GM12878 (cell line): ENCODE measurements around the gene CFAP97. TPM values are rescaled to one million over a fixed set of nuclear protein-coding genes. Genes with fewer than 3 reads are reported as not detected.

Experiments used
- ATAC-seq: fragments of 200-7000 bp; cut with Tn5 transposase; 3 replicates; pipeline ENCODE4 v1.9.1; 2020; ENCODE audit warnings: mild to moderate bottlenecking, moderate library complexity
- BruUV-seq: library from RNA; stranded (reverse); fragments of 400-500 nt; replicated peaks from 2 replicates; lab custom pipeline; 2021; lab: Mats Ljungman, UMichigan
- CTCF ChIA-PET: fragments of 300-600 bp; sonication (Branson Sonifier 250); formaldehyde crosslinking; extraction: SDS; loops from one replicate; lab custom pipeline; 2021; ENCODE audit warnings: inconsistent platforms; lab: Yijun Ruan, JAX
- POLR2A ChIA-PET: fragments of 350-600 bp; formaldehyde crosslinking; extraction: SDS; loops from one replicate; lab custom pipeline; 2021; ENCODE audit warnings: inconsistent platforms; lab: Charles Lee
- RAD21 ChIA-PET: fragments of 300-600 bp; sonication (Branson Sonifier 250); formaldehyde crosslinking; loops from one replicate; lab custom pipeline; 2023; ENCODE audit warnings: antibody characterized with exemption; ENCODE audit not compliant: unreplicated experiment; lab: Charles Lee
- SMC1A ChIA-PET: fragments of 300-600 bp; sonication (Branson Sonifier 250); formaldehyde crosslinking; loops from one replicate; lab custom pipeline; 2023; ENCODE audit not compliant: unreplicated experiment, uncharacterized antibody; lab: Charles Lee
- DNase-seq: peaks from one replicate; pipeline ENCODE4 v3.0.0-alpha.2; 2011; ENCODE audit warnings: low read depth, low spot score
- FAIRE-seq: peaks from 3 replicates; lab custom pipeline; 2011; peaks lifted over from hg19 to GRCh38; lab: Jason Lieb, UNC
- H2AFZ ChIP-seq: 2 replicates; pipeline ENCODE4 v1.6.0; 2011; ENCODE audit warnings: low read depth, low read length, control low read depth; ENCODE audit not compliant: control insufficient read depth
- H3K27ac ChIP-seq: 2 replicates; pipeline ENCODE4 v1.5.1; 2011; ENCODE audit warnings: control low read depth; ENCODE audit not compliant: control insufficient read depth, insufficient read depth
- H3K27me3 ChIP-seq, 2 experiments: replicated peaks in 1 of 2; 2 replicates each; pipeline versions ENCODE4 v1.6.0 to v1.6.1; 2011; ENCODE audit warnings: low read length in 1 of 2; ENCODE audit not compliant: control insufficient read depth in 2 of 2, insufficient read depth in 2 of 2
- H3K36me3 ChIP-seq, 2 experiments: 2 replicates each; pipeline ENCODE4 v1.5.1; 2011; ENCODE audit warnings: low read length in 1 of 2; ENCODE audit not compliant: control insufficient read depth in 2 of 2, insufficient read depth in 2 of 2
- H3K4me1 ChIP-seq: 2 replicates; pipeline ENCODE4 v1.6.1; 2011; ENCODE audit warnings: mild to moderate bottlenecking, low read length, moderate library complexity, mixed read lengths; ENCODE audit not compliant: control insufficient read depth, insufficient read depth
- H3K4me2 ChIP-seq: 2 replicates; pipeline ENCODE4 v1.6.0; 2011; ENCODE audit warnings: control low read depth; ENCODE audit not compliant: control insufficient read depth, insufficient read depth
- H3K4me3 ChIP-seq: fragments of 200-600 bp; sonication (generic); 2 replicates; pipeline ENCODE4 v1.5.1; 2016
- H3K79me2 ChIP-seq: 2 replicates; pipeline ENCODE4 v1.6.0; 2011; ENCODE audit warnings: low read length; ENCODE audit not compliant: control insufficient read depth, insufficient read depth
- H3K9ac ChIP-seq: 2 replicates; pipeline ENCODE4 v1.8.0; 2011; ENCODE audit warnings: low read length, control low read depth, mixed read lengths; ENCODE audit not compliant: control insufficient read depth, insufficient read depth
- H3K9me3 ChIP-seq: replicated peaks from 3 replicates; pipeline ENCODE4 v1.5.1; 2011; ENCODE audit warnings: mild to moderate bottlenecking, low read length; ENCODE audit not compliant: control insufficient read depth, insufficient read depth
- H4K20me1 ChIP-seq: 2 replicates; pipeline ENCODE4 v1.6.0; 2011; ENCODE audit not compliant: control insufficient read depth, insufficient read depth
- BCL3 ChIP-seq: IDR thresholded peaks from 2 replicates; pipeline ENCODE4 v1.6.1; 2011; ENCODE audit warnings: borderline replicate concordance, low read depth, mild to moderate bottlenecking, moderate library complexity, low read length; ENCODE audit not compliant: insufficient read depth, poor library complexity, severe bottlenecking
- IRF5 ChIP-seq: fragments of 450-650 bp; IDR thresholded peaks from 2 replicates; pipeline ENCODE4 v1.6.1; 2017; ENCODE audit warnings: borderline replicate concordance
- MYB ChIP-seq: fragments of 150-350 bp; IDR thresholded peaks from 2 replicates; pipeline ENCODE4 v1.6.1; 2014; ENCODE audit warnings: mild to moderate bottlenecking, low read depth, low read length, borderline replicate concordance
- WGBS: methylation state at CpG from one replicate; pipeline ENCODE4 v1.1.6; 2016; ENCODE audit warnings: low lambda C conversion rate; ENCODE audit not compliant: insufficient replicate concordance, insufficient coverage; ENCODE audit errors: missing lambda C conversion rate; 5-methylcytosine and 5-hydroxymethylcytosine counted together
- in situ Hi-C: fragments of 300-500 bp; cut with MboI; formaldehyde crosslinking; loops from 9 replicates; pipeline ENCODE4 v1.14.3; 2018; ENCODE audit warnings: mixed read lengths
- intact Hi-C: fragments of 100-400 bp; cut with micrococcal nuclease; formaldehyde crosslinking; loops from one replicate; pipeline ENCODE4 v1.14.2; 2022; ENCODE audit not compliant: unreplicated experiment
- polyA plus RNA-seq, 11 experiments: library from polyadenylated mRNA; depleted of rRNA in 4 of 11; unstranded in 6 of 11; stranded (reverse) in 5 of 11; fragments of >200 nt; fragmentation: Nextera tagmentation in 4 of 11; fragmentation: Illumina TruSeq in 1 of 11; extraction: Ambion mirVana in 4 of 11; extraction: Trizol in 1 of 11; gene quantifications; 1 replicate in 1 of 11; 2 replicates in 10 of 11; pipeline versions ENCODE4 v1.2.1 to v1.2.3, GENCODE V29; 2011 to 2016; ENCODE audit warnings: inconsistent platforms in 2 of 11, missing spikeins in 2 of 11, low read depth in 1 of 11
- total RNA-seq, 4 experiments: library from RNA; depleted of rRNA in 3 of 4; stranded (reverse); fragments of >200 nt in 3 of 4; fragmentation: Illumina TruSeq in 1 of 4; extraction: Trizol in 1 of 4; gene quantifications; 2 replicates each; pipeline versions ENCODE4 v1.2.1 to v1.2.3, GENCODE V29; 2013 to 2021
- TF ChIP-seq, protein P1 (sequence below): fragments of 450-650 bp; IDR thresholded peaks from 2 replicates; pipeline ENCODE4 v1.6.1; 2017; ENCODE audit warnings: mild to moderate bottlenecking, moderate library complexity

The CFAP97 gene
- total and polyA plus RNA-seq, 10 of the 15 experiments (the other 5 are each of a cell fraction or from before 2014, with no cell fraction given), result 26.4 to 62.7 (median 48.0) TPM

DNA sequence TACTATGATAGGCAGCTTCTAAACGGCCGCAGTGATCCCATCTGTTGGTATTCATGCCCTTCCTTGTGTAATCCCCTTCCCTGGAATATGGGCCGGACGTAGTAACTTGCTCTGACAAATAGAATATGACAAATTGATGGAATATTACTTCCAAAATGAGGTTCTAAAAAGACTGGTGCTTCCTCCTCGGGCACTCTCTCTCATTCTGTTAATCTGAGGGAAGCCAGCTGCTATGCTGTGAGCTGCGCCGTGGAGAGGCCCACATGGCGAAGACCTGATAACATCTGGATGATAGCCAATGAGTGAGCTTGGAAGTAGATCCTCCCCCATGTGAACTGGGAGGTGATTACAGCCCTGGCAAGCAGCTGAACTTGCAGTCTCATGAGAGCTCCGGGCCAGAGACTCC, 88.0 kb downstream of the CFAP97 start:
- CTCF ChIA-PET, result interaction anchor here (1.1 to 2.2 kb wide), 4 partner anchors 18 to 76 kb away, joined by 3 to 9 read pairs (median 3); no protein-coding TSS in a partner anchor

More for the DNA sequence above, 88.0 kb downstream of the CFAP97 start:
- no peaks in the 10 kb centered on the region; a peak in 2 of 4 replicates for H3K27me3 ChIP-seq
- POLR2A ChIA-PET, result interaction anchor here (1.1 kb wide), 1 partner anchor 28 kb away, joined by 3 read pairs; no protein-coding TSS in a partner anchor
- H2AFZ ChIP-seq, result no peak overlapping the region
- TF ChIP-seq BCL3, result no peak
- TF ChIP-seq, protein P1, sequence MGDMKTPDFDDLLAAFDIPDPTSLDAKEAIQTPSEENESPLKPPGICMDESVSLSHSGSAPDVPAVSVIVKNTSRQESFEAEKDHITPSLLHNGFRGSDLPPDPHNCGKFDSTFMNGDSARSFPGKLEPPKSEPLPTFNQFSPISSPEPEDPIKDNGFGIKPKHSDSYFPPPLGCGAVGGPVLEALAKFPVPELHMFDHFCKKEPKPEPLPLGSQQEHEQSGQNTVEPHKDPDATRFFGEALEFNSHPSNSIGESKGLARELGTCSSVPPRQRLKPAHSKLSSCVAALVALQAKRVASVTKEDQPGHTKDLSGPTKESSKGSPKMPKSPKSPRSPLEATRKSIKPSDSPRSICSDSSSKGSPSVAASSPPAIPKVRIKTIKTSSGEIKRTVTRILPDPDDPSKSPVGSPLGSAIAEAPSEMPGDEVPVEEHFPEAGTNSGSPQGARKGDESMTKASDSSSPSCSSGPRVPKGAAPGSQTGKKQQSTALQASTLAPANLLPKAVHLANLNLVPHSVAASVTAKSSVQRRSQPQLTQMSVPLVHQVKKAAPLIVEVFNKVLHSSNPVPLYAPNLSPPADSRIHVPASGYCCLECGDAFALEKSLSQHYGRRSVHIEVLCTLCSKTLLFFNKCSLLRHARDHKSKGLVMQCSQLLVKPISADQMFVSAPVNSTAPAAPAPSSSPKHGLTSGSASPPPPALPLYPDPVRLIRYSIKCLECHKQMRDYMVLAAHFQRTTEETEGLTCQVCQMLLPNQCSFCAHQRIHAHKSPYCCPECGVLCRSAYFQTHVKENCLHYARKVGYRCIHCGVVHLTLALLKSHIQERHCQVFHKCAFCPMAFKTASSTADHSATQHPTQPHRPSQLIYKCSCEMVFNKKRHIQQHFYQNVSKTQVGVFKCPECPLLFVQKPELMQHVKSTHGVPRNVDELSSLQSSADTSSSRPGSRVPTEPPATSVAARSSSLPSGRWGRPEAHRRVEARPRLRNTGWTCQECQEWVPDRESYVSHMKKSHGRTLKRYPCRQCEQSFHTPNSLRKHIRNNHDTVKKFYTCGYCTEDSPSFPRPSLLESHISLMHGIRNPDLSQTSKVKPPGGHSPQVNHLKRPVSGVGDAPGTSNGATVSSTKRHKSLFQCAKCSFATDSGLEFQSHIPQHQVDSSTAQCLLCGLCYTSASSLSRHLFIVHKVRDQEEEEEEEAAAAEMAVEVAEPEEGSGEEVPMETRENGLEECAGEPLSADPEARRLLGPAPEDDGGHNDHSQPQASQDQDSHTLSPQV, result no peak
- TF ChIP-seq IRF5, result no peak
- no peak for TF ChIP-seq MYB
- DNase-seq (no peak), FAIRE-seq (no peak), ATAC-seq (no peak)
- H3K9ac ChIP-seq, result no peak overlapping the region
- H3K4me1 ChIP-seq, result no peaks in the 10 kb centered on the region; the same call in 1 of the 2 replicates
- H3K4me2 ChIP-seq, result no peak overlapping the region
- no peaks in the 10 kb centered on the region for H3K36me3 ChIP-seq
- no peaks in the 10 kb centered on the region for H3K79me2 ChIP-seq
- SMC1A ChIA-PET, result interaction anchor here (0.8 to 2.3 kb wide), 2 partner anchors 9 kb away, joined by 3 to 7 read pairs; no protein-coding TSS in a partner anchor
- no TSS peak for BruUV-seq
- intact Hi-C loops (no loop called here), in situ Hi-C loops (no loop called here)
- H4K20me1 ChIP-seq, result no peaks in the 10 kb centered on the region
- H3K9me3 ChIP-seq, result no peaks in the 10 kb centered on the region
- RAD21 ChIA-PET, result interaction anchor here (1.1 kb wide), 1 partner anchor 18 kb away, joined by 3 read pairs; no protein-coding TSS in a partner anchor
- H3K4me3 ChIP-seq, result no peak overlapping the region
- no peak overlapping the region for H3K27ac ChIP-seq
- 36% methylated on average over 9 of the region's 9 CpGs for WGBS
